NCI-H748 (cell line): ENCODE results near the gene UPB1.
"Not testable (repeated sequence)": the region's sequence is repeated elsewhere in the genome, so short reads cannot be mapped to it uniquely, and the experiment has no call there.

ENCODE experiments used
- DNase-seq: peaks from one replicate; lab custom pipeline; 2025; ENCODE audit not compliant: unreplicated experiment; lab: John Stamatoyannopoulos, UW

The UPB1 gene

GRCh38 chr22:24481641-24482040, 13.5 kb upstream of the UPB1 start:
- no peak for DNase-seq

GRCh38 chr22:24482575-24482974, 12.6 kb upstream of the UPB1 start:
- DNase-seq, result peak; percentile 61

- DNase-seq, result no peak
Measured at GRCh38 chr22:24482998-24483397, 12.1 kb upstream of the UPB1 start.

GRCh38 chr22:24483976-24484545, 11.1 kb upstream of the UPB1 start:
- DNase-seq, result no peak

GRCh38 chr22:24485170-24485569, 10.0 kb upstream of the UPB1 start:
- DNase-seq, result no peak

GRCh38 chr22:24485608-24486007, 9.5 kb upstream of the UPB1 start:
- DNase-seq, result no peak

GRCh38 chr22:24486501-24486921, 8.6 kb upstream of the UPB1 start:
- DNase-seq, result no peak

- DNase-seq, result no peak
Measured at GRCh38 chr22:24489011-24489410, 6.1 kb upstream of the UPB1 start.

GRCh38 chr22:24489434-24489833, 5.7 kb upstream of the UPB1 start:
- DNase-seq, result not testable (repeated sequence)

- DNase-seq, result no peak
Measured at GRCh38 chr22:24492391-24492790, 2.7 kb upstream of the UPB1 start.

GRCh38 chr22:24494167-24494527, 985 bp upstream of the UPB1 start:
- no peak for DNase-seq

GRCh38 chr22:24495365-24495675, 188 bp downstream of the UPB1 start:
- DNase-seq, result no peak

GRCh38 chr22:24496234-24496633, 1.1 kb downstream of the UPB1 start:
- DNase-seq, result no peak

- no peak for DNase-seq
Measured at GRCh38 chr22:24496661-24497060, 1.5 kb downstream of the UPB1 start.

- DNase-seq, result no peak
Measured at GRCh38 chr22:24497841-24498258, 2.7 kb downstream of the UPB1 start.

GRCh38 chr22:24498824-24499223, 3.7 kb downstream of the UPB1 start:
- DNase-seq, result no peak

GRCh38 chr22:24499706-24500276, 4.7 kb downstream of the UPB1 start:
- no peak for DNase-seq

GRCh38 chr22:24500277-24500820, 5.2 kb downstream of the UPB1 start:
- DNase-seq, result peak; percentile 8

GRCh38 chr22:24501301-24502005, 6.3 kb downstream of the UPB1 start:
- no peak for DNase-seq

- no peak for DNase-seq
Measured at GRCh38 chr22:24502034-24502433, 6.9 kb downstream of the UPB1 start.

GRCh38 chr22:24502541-24502940, 7.4 kb downstream of the UPB1 start:
- no peak for DNase-seq

GRCh38 chr22:24503137-24503842, 8.2 kb downstream of the UPB1 start:
- DNase-seq, result peak; percentile 43
